Measurements from ENCODE around the gene CNN2. TPM values are rescaled to one million over a fixed set of nuclear protein-coding genes. Genes with fewer than 3 reads are reported as not detected.
A peak's percentile ranks its signal among the peaks of the same experiment; 100 is the strongest.

Gene CNN2
- polyA plus RNA-seq (ENCODE audit: insufficient read length in 3 of 3): 100 to 1,000 TPM; 151 to 175 (median 158) TPM

GRCh38 chr19:1025960-1026782 lies at the start of gene CNN2:
CNN2 (plus strand) TSS chr19:1026608; CDS start chr19:1026662, 54 bp downstream.
- peak in 1 of 3 donors; percentile 72 for DNase-seq (ENCODE audit: low read depth in 3 of 3, low spot score in 2 of 3)

- DNase-seq (ENCODE audit: low read depth in 3 of 3, low spot score in 2 of 3): no peak
Measured at GRCh38 chr19:977058-977464, 49.3 kb upstream of the CNN2 start.

- no peak for DNase-seq (ENCODE audit: low read depth in 3 of 3, low spot score in 2 of 3)
Measured at GRCh38 chr19:979318-979741, 47.1 kb upstream of the CNN2 start.

DNA sequence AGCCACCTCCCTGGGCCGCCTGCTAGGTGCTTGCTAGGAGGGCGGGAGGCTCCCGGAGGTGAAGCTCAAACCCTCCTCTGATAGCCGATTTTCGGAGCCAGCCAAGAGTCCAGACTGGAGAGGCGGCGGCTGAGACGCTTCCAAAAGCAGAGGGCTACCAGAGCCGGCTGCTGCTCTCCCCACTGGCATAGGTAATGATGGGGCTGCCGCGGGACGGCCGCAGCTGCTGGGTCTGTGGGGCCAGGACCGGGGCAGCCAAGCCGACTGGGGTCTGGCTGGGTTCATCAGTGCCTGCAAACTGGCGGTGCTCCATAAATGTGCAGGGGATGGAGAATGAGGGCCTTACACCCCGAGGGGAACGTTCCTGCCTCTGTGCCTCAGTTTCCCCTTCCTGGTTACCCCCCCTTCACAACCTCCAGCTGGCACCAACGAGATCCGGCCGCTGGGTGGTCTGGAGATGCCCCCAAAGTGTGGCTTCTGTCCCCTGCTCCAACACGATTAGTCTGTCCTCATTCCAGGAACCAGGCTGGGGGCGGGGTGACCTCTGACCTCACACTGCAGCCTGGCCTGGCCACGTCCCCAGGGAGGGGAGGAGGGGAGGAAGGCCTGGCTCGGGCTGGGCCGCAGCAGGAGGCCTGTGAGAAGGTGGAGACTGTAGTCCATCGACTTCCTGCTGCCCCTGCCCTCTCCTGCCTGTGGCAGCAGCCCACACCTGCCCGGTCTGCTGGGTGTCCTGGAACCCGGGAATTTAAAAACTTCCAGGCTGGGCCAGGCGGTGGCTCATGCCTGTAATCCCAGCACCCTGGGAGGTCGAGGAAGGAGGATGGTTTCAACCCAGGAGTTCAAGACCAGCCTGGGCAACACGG lies 46.0 kb upstream of the CNN2 start:
- DNase-seq (ENCODE audit: low read depth in 3 of 3, low spot score in 2 of 3): no peak

DNA sequence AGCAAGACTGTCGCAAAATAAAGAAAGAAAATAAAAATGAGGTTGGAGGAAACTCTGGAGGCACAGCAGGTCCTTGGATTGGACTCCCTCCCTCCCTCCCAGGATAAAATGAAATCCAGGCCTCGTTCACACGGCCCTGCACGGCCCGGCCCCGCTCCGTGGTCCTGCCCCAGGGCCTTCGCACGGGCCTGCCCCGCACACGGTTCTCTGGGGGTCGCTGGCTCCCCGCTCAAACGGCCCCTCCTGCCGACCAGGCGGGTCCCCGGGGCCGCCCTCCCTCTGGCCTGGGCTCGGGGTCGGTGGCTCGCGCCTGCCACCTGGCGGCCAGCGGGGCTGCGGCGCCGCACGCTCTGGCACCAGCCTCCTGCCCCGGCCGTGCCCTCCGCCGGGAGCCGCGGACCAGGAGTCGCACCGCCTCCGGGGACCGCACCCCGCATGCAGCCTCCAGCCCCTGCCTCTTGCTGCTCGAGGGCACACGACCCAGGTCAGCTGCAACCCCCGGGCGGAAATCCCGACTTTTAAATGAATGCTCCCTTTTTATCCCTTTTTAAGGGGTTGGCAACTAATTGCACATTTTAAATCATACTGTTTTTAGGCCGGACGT lies 43.7 kb upstream of the CNN2 start:
- peak in 1 of 3 donors; percentile 56 for DNase-seq (ENCODE audit: low read depth in 3 of 3, low spot score in 2 of 3)

- DNase-seq (ENCODE audit: low read depth in 3 of 3, low spot score in 2 of 3): peak; percentile 54 to 82 (median 78)
Measured at GRCh38 chr19:984165-984967, 42.0 kb upstream of the CNN2 start, which contains the start of gene WDR18. WDR18 (plus strand) TSS chr19:984345; CDS start chr19:984354, 9 bp downstream.

DNA sequence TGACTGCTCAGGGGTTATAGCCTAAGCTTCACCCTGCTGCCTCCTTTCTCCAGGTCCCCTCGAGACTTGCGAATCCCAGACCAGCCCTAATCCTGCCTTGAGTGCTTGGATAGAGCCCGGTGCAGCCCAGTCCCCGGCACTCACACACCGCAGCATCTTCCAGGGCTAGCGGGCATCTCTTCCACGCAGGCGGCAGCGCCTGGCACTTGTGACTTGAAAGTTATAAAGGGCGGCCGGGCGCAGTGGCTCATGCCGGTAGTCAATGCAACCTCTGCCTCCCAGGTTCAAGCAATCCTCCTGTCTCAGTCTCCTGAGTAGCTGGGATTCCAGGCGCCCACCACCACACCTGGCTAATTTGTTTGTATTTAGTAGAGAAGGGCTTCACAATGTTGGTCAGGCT lies 40.3 kb upstream of the CNN2 start:
- DNase-seq (ENCODE audit: low read depth in 3 of 3, low spot score in 2 of 3): no peak

DNA sequence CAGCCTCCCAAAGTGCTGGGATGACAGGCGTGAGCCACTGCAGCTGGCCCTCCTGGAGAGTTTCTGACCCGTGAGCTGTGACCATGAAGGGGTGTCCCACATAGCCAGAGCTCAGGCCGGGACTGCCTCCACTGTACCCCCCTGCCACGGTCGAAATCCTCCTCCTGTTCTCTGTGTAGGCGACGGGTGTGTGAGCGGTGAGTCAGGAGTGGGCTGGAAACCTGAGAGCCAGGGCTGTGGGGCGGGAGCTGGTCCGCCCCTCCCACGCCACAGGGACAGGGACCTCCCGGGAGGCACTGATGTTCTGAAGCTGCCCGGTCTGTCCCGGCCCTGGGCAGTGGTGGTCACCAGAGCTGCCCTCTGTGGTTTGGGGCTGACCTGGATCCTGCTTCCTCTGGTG lies 38.3 kb upstream of the CNN2 start:
- no peak for DNase-seq (ENCODE audit: low read depth in 3 of 3, low spot score in 2 of 3)

DNA sequence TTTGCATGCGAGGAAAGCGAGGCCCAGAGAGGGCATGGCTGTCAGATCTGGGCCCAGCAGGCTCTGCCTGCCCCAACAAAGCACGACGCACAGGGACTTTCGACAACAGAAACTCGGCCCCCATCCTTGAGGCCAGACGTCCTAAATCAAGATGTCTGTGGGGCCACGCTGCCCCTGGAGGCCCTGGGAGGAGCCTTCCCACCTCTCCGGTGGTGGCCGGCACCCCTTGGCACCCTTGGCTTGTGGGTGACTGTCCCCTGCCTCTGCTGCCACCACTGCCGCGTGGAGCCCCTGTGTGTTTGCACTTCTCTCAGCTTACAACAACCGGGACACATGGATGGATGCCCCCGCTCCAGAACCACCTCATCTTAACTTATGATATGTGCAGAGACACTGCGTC lies 37.9 kb upstream of the CNN2 start:
- DNase-seq (ENCODE audit: low read depth in 3 of 3, low spot score in 2 of 3): no peak

GRCh38 chr19:989381-990081 lies 36.9 kb upstream of the CNN2 start:
- no peak for DNase-seq (ENCODE audit: low read depth in 3 of 3, low spot score in 2 of 3)

- DNase-seq (ENCODE audit: low read depth in 3 of 3, low spot score in 2 of 3): no peak
Measured at GRCh38 chr19:990119-990571, 36.3 kb upstream of the CNN2 start.

DNA sequence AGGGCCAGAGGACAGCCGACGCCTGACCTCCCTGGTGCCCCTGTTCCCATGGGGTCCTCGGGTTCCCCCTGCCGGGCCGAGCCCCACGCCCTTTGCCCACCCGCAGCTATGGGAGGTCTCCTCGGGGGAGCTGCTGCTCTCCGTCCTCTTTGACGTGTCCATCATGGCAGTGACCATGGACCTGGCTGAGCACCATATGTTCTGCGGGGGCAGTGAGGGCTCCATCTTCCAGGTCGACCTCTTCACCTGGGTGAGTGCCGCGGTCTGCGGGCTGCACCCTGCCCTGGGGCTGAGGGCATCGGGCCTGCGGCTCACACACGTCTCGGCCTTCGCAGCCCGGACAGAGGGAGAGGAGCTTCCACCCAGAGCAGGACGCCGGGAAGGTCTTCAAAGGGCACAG lies 35.7 kb upstream of the CNN2 start:
- DNase-seq (ENCODE audit: low read depth in 3 of 3, low spot score in 2 of 3): no peak

- no peak for DNase-seq (ENCODE audit: low read depth in 3 of 3, low spot score in 2 of 3)
Measured at GRCh38 chr19:991174-991931, 35.1 kb upstream of the CNN2 start.

- no peak for DNase-seq (ENCODE audit: low read depth in 3 of 3, low spot score in 2 of 3)
Measured at GRCh38 chr19:991932-992669, 34.3 kb upstream of the CNN2 start.

GRCh38 chr19:992670-993055 lies 33.7 kb upstream of the CNN2 start:
- DNase-seq (ENCODE audit: low read depth in 3 of 3, low spot score in 2 of 3): no peak

- no peak for DNase-seq (ENCODE audit: low read depth in 3 of 3, low spot score in 2 of 3)
Measured at GRCh38 chr19:993361-993830, 33.0 kb upstream of the CNN2 start.

- no peak for DNase-seq (ENCODE audit: low read depth in 3 of 3, low spot score in 2 of 3)
Measured at GRCh38 chr19:993831-994393, 32.5 kb upstream of the CNN2 start.

DNA sequence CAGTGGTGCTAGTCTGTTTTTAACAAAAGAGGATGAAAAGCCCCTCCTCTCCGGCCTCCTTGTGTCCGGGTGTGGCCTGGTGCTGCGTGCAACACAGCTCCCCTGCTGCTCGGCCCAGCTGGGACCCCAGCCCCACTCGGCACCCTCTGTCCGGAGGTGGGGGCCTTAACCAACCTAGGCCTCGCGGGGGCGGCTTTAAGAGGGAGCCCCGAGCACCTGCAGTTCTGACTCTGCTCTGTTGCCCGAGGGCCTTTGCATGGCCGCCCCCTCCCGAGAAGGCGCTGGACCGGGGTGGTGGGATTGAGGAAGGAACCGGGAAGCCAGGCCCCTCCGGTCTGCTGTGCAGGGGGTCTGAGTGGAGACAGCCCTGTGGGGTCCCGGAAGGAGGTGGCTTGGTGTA lies 31.9 kb upstream of the CNN2 start:
- no peak for DNase-seq (ENCODE audit: low read depth in 3 of 3, low spot score in 2 of 3)
